Measurements from ENCODE around the gene MYH9. TPM values are rescaled to one million over a fixed set of nuclear protein-coding genes. Genes with fewer than 3 reads are reported as not detected.
A peak's percentile ranks its signal among the peaks of the same experiment; 100 is the strongest.
"Not testable (repeated sequence)": the region's sequence is repeated elsewhere in the genome, so short reads cannot be mapped to it uniquely, and the experiment has no call there.

MYH9 gene
- total RNA-seq, 4 donors from 2014 or later = 228 to 375 (median 275) TPM

GRCh38 chr22:36258701-36259614 lies 128.8 kb downstream of the MYH9 start:
- 27 to 37% methylated on average over 16 of the region's 16 CpGs for WGBS, 2 donors
- Histone ChIP-seq H3K9me3 (no peaks in the 10 kb centered on the region), H3K27ac (peak overlapping the region in 2 of 3 donors; percentile 27 to 45), H3K27me3 (no peaks in the 10 kb centered on the region), H3K4me1 (peaks cover 11 to 32% of the 10 kb centered on the region in 2 donors), H3K4me3 (replicated peaks in 1 of 3) (no peak overlapping the region), H3K36me3 (no peaks in the 10 kb centered on the region)
- intact Hi-C loops (cut with DNase I) = no loop called here
- DNase-seq = peak; percentile 39 to 56
- TF ChIP-seq POLR2A (IDR thresholded peaks at IDR 0.05) (no peak), CTCF (IDR thresholded peaks at IDR 0.05) (no peak)

- Histone ChIP-seq H3K9me3 (no peaks in the 10 kb centered on the region), H3K4me1 (peaks cover 7 to 41% of the 10 kb centered on the region in 2 donors), H3K27me3 (no peaks in the 10 kb centered on the region), H3K4me3 (replicated peaks in 1 of 3) (no peak overlapping the region), H3K27ac (no peak overlapping the region), H3K36me3 (no peaks in the 10 kb centered on the region)
- no peak for DNase-seq
- TF ChIP-seq CTCF (IDR thresholded peaks at IDR 0.05) (no peak), POLR2A (IDR thresholded peaks at IDR 0.05) (no peak)
- intact Hi-C loops (cut with DNase I) = no loop called here
- WGBS, 2 donors = 88 to 90% methylated on average over 13 of the region's 13 CpGs
Measured at GRCh38 chr22:36257948-36258670, 129.7 kb downstream of the MYH9 start.

GRCh38 chr22:36257308-36257707 lies 130.5 kb downstream of the MYH9 start:
- H3K4me3 ChIP-seq (replicated peaks in 1 of 3) = no peak overlapping the region
- intact Hi-C loops (cut with DNase I) = no loop called here
- no peak for TF ChIP-seq POLR2A (IDR thresholded peaks at IDR 0.05)
- TF ChIP-seq CTCF (IDR thresholded peaks at IDR 0.05) = no peak

GRCh38 chr22:36256478-36256877 lies 131.3 kb downstream of the MYH9 start:
- intact Hi-C loops (cut with DNase I) = no loop called here
- no peak for DNase-seq
- H3K27me3 ChIP-seq = no peaks in the 10 kb centered on the region
- H3K27ac ChIP-seq = no peak overlapping the region
- H3K4me3 ChIP-seq (replicated peaks in 1 of 3) = no peak overlapping the region
- TF ChIP-seq CTCF (IDR thresholded peaks at IDR 0.05) = no peak
- no peak for TF ChIP-seq POLR2A (IDR thresholded peaks at IDR 0.05)
- H3K4me1 ChIP-seq = peaks cover 7 to 48% of the 10 kb centered on the region in 2 donors
- no peaks in the 10 kb centered on the region for H3K9me3 ChIP-seq
- H3K36me3 ChIP-seq = no peaks in the 10 kb centered on the region
- WGBS, 2 donors = 85 to 93% methylated on average over 3 of the region's 3 CpGs

More at GRCh38 chr22:36257308-36257707, 130.5 kb downstream of the MYH9 start:
- Histone ChIP-seq H3K27me3 (no peaks in the 10 kb centered on the region), H3K4me1 (peaks cover 7 to 48% of the 10 kb centered on the region in 2 donors), H3K36me3 (no peaks in the 10 kb centered on the region), H3K9me3 (no peaks in the 10 kb centered on the region), H3K27ac (no peak overlapping the region)
- WGBS, 2 donors = 72 to 80% methylated on average over 7 to 8 of the region's 8 CpGs
- no peak for DNase-seq

GRCh38 chr22:36255572-36255971 lies 132.2 kb downstream of the MYH9 start:
- Histone ChIP-seq H3K27ac (peak overlapping the region in 1 of 3 donors; percentile 71), H3K4me1 (peaks cover 7 to 48% of the 10 kb centered on the region in 2 donors)
- H3K27me3 ChIP-seq; DNase-seq; H3K36me3 ChIP-seq; H3K4me3 ChIP-seq (replicated peaks in 1 of 3); H3K9me3 ChIP-seq; intact Hi-C loops (cut with DNase I): not testable (repeated sequence)
- WGBS, 2 donors = 83% methylated on average over 1 of the region's 5 CpGs; no CpG with 5 or more reads in 1 of the 2 donors
